Right lobe of liver (tissue), 6 donors: Measurements from ENCODE around the gene CCDC8. TPM values are rescaled to one million over a fixed set of nuclear protein-coding genes. Genes with fewer than 3 reads are reported as not detected.
A peak's percentile ranks its signal among the peaks of the same experiment; 100 is the strongest.

ENCODE experiments used
- ATAC-seq, 4 donors: fragments of 200-7000 bp; cut with Tn5 transposase; one replicate each; pipeline ENCODE4 v1.9.1; 2020; ENCODE audit warnings: mild to moderate bottlenecking in 4 of 4, moderate library complexity in 4 of 4
- DNase-seq, 3 donors: peaks; one replicate each; pipeline ENCODE4 v3.0.0-alpha.2; 2020
- H3K27ac ChIP-seq, 3 donors: fragments of 200-600 bp; one replicate each; pipeline ENCODE4 v1.8.0; 2022
- H3K27me3 ChIP-seq, 2 donors: fragments of 200-600 bp; one replicate each; pipeline ENCODE4 v1.8.0; 2022
- H3K36me3 ChIP-seq, 4 donors: fragments of 200-600 bp; sonication (generic) in 1 of 4; one replicate each; pipeline versions ENCODE4 v1.5.1 to v1.8.0; 2017 to 2022; ENCODE audit warnings: control low read depth in 1 of 4
- H3K4me1 ChIP-seq, 4 donors: fragments of 200-600 bp; sonication (generic) in 1 of 4; one replicate each; pipeline versions ENCODE4 v1.5.1 to v1.8.0; 2017 to 2022; ENCODE audit warnings: control low read depth in 1 of 4
- H3K4me3 ChIP-seq, 3 donors: fragments of 200-600 bp; one replicate each; pipeline ENCODE4 v1.8.0; 2022
- H3K9me3 ChIP-seq, 4 donors: fragments of 200-600 bp; sonication (generic) in 1 of 4; one replicate each; pipeline versions ENCODE4 v1.5.1 to v1.8.0; 2017 to 2022; ENCODE audit warnings: control low read depth in 1 of 4
- CTCF ChIP-seq, 4 donors: fragments of 200-600 bp in 3 of 4; fragments of 450-650 bp in 1 of 4; IDR thresholded peaks; one replicate each; pipeline versions ENCODE4 v1.5.1 to v1.8.0; 2016 to 2022; ENCODE audit warnings: antibody characterized with exemption in 4 of 4, mild to moderate bottlenecking in 2 of 4
- POLR2A ChIP-seq: fragments of 450-650 bp; IDR thresholded peaks from one replicate; pipeline ENCODE4 v1.6.1; 2017; ENCODE audit warnings: antibody characterized with exemption, mild to moderate bottlenecking
- WGBS: methylation state at CpG from one replicate; pipeline ENCODE4 v1.1.6; 2018; ENCODE audit warnings: low coverage, low lambda C conversion rate; ENCODE audit not compliant: insufficient coverage; ENCODE audit errors: missing lambda C conversion rate; 5-methylcytosine and 5-hydroxymethylcytosine counted together
- intact Hi-C, 2 donors: fragments of 100-400 bp; cut with DNase I; formaldehyde crosslinking; loops; one replicate each; pipeline versions ENCODE4 v1.11.2 to v1.14.1; 2022
- total RNA-seq, 6 experiments: library from RNA; depleted of rRNA in 2 of 6; stranded (reverse); fragments of >200 nt in 2 of 6; fragmentation: NEBNext Ultra II Directional in 3 of 6; extraction: Animal tissue kit (Norgen Biotek cat#: 25700) in 3 of 6; gene quantifications; one replicate each; pipeline versions ENCODE4 v1.1.0 to v1.2.4, GENCODE V29; 2016 to 2023
- donor health status: DM: no; HTN: yes; CAD: no.
- donor health status: DM: no; HTN: no; CAD: no.
- donor health status: DM: no; HTN: no; CAD: no.
- donor health status: DM: no; HTN: yes; CAD: no.
- donor health status: DM: no; HTN: yes; CAD: no.

CCDC8 gene
- total RNA-seq, 6 experiments from 2014 or later, result 0.26 to 0.55 (median 0.44) TPM; not detected in 1

- ATAC-seq (no peak), DNase-seq (peak; percentile 14 to 36 (median 16))
- intact Hi-C loops, result no loop called here
- 81% methylated on average over 6 of the region's 21 CpGs for WGBS
- Histone ChIP-seq H3K27ac (no peak overlapping the region), H3K9me3 (no peaks in the 10 kb centered on the region), H3K27me3 (no peaks in the 10 kb centered on the region), H3K36me3 (peaks cover 0 to 34% (median 5%) of the 10 kb centered on the region in 4 donors), H3K4me3 (no peak overlapping the region), H3K4me1 (peaks cover 0 to 15% (median 7%) of the 10 kb centered on the region in 4 donors)
- no peak for TF ChIP-seq POLR2A
- TF ChIP-seq CTCF (IDR thresholded peaks at IDR 0.05), result no peak
Measured at GRCh38 chr19:46374536-46375475, 38.6 kb downstream of the CCDC8 start.

GRCh38 chr19:46373491-46374359 lies 39.6 kb downstream of the CCDC8 start:
- intact Hi-C loops, result no loop called here
- H3K36me3 ChIP-seq, result peaks cover 0 to 27% (median 7%) of the 10 kb centered on the region in 4 donors
- H3K4me3 ChIP-seq, result no peak overlapping the region
- peak overlapping the region in 2 of 3 donors; percentile 11 to 38 for H3K27ac ChIP-seq
- ATAC-seq, result peak; percentile 87 to 90 (median 89)
- 79% methylated on average over 3 of the region's 17 CpGs for WGBS
- TF ChIP-seq CTCF (IDR thresholded peaks at IDR 0.05) (peak in 1 of 4 donors; percentile 13), POLR2A (no peak)
- no peaks in the 10 kb centered on the region for H3K27me3 ChIP-seq
- H3K9me3 ChIP-seq, result no peaks in the 10 kb centered on the region
- H3K4me1 ChIP-seq, result peaks cover 0 to 15% (median 7%) of the 10 kb centered on the region in 4 donors
- DNase-seq, result peak; percentile 91 to 95 (median 95)

GRCh38 chr19:46372901-46373490 lies 40.4 kb downstream of the CCDC8 start:
- intact Hi-C loops, result no loop called here
- TF ChIP-seq POLR2A (no peak), CTCF (IDR thresholded peaks at IDR 0.05) (no peak)
- ATAC-seq (no peak), DNase-seq (peak; percentile 17 to 46 (median 45))
- no peak overlapping the region for H3K4me3 ChIP-seq
- H3K9me3 ChIP-seq, result no peaks in the 10 kb centered on the region
- peak overlapping the region in 1 of 3 donors; percentile 38 for H3K27ac ChIP-seq
- H3K27me3 ChIP-seq, result no peaks in the 10 kb centered on the region
- H3K36me3 ChIP-seq, result peaks cover 0 to 21% (median 7%) of the 10 kb centered on the region in 4 donors
- 86% methylated on average over 1 of the region's 11 CpGs for WGBS
- peaks cover 0 to 15% (median 6%) of the 10 kb centered on the region in 4 donors for H3K4me1 ChIP-seq

- 72% methylated on average over 7 of the region's 10 CpGs for WGBS
- peak; percentile 11 to 50 (median 39) for DNase-seq
- intact Hi-C loops, result no loop called here
- no peak for ATAC-seq
- Histone ChIP-seq H3K27ac (no peak overlapping the region), H3K36me3 (peaks cover 0 to 8% (median 2%) of the 10 kb centered on the region in 4 donors), H3K9me3 (no peaks in the 10 kb centered on the region), H3K4me3 (no peak overlapping the region), H3K4me1 (peaks cover 0 to 15% (median 5%) of the 10 kb centered on the region in 4 donors), H3K27me3 (no peaks in the 10 kb centered on the region)
- TF ChIP-seq CTCF (IDR thresholded peaks at IDR 0.05), result no peak
- no peak for TF ChIP-seq POLR2A
Measured at GRCh38 chr19:46371371-46371901, 41.9 kb downstream of the CCDC8 start.
